ENCODE results near the gene SCART1.
"Not testable (repeated sequence)": the region's sequence is repeated elsewhere in the genome, so short reads cannot be mapped to it uniquely, and the experiment has no call there.

Gene SCART1

DNA sequence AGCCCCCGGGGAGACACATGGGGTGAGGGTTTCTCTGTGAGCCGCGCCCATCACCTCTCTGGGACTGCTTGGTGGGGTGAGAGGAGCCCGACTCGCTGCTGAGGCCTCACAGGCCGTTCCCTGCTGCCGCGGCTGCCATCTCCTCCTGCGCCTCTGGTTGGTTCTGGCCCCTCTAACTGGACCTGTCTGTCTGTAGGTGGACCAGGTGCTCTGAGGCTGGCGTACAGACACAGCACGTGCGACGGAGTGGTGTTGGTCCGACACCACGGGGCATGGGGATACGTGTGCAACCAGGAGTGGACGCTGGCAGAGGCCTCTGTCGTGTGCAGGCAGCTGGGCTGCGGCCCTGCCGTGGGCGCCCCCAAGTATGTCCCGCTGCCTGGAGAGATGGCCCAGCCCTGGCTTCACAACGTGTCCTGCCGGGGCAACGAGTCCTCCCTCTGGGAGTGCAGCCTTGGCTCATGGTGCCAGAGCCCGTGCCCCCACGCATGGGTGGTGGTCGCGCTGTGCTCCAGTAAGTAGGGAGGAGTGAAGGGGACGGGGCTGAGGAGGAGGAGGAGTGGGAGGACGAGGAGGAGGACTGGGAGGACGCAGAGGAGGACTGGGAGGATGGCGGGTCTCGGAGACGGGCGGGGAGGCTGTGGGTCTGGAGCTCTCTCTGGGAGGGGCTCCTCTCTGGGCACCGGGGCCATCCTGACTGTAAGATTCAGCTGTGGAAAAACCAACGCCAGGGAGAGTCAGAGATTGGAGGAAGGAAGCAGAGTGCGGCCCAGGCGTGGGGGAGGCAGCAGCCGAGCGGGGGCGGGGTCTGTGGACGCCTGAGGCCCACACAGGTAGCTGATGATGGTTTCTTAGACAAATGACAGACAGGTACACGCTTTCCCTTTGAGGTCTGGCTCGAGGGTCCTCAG is 2.6 kb downstream of the SCART1 start:
- DNase-seq (ENCODE audit: low read depth), result no peak

GRCh38 chr10:133457100-133457841 is 3.5 kb downstream of the SCART1 start:
- DNase-seq (ENCODE audit: low read depth), result no peak

DNA sequence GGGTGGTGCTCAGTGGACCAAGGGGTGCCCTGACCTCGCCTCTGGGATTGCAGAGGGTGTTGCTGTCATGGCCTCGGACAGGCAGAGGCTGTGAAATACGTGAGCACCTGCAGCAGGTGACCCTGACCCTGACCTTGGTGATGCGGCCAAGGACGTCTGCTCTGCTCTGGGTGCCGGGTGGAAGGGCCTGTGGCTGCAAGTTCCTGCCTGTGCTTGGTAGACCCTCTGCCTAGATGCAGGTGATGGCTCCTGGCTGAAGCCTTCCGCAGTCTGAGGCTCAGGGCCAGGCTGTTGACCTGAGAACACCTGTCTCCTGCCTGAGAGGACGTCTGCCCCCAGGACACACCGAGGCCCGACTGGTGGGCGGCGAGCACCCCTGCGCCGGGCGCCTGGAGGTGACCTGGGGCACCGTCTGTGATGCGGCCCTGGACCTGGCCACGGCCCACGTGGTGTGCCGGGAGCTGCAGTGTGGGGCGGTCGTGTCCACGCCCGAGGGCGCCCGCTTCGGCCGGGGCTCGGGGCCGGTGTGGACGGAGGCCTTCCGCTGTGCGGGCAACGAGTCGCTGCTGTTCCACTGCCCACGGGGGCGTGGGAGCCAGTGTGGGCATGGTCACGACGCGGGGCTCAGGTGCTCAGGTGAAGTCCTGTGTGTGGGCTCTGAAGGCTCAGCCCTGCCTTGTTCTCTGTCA is 4.4 kb downstream of the SCART1 start:
- no peak for DNase-seq (ENCODE audit: low read depth)

- no peak for DNase-seq (ENCODE audit: low read depth)
Measured at GRCh38 chr10:133458710-133459453, 5.1 kb downstream of the SCART1 start.

DNA sequence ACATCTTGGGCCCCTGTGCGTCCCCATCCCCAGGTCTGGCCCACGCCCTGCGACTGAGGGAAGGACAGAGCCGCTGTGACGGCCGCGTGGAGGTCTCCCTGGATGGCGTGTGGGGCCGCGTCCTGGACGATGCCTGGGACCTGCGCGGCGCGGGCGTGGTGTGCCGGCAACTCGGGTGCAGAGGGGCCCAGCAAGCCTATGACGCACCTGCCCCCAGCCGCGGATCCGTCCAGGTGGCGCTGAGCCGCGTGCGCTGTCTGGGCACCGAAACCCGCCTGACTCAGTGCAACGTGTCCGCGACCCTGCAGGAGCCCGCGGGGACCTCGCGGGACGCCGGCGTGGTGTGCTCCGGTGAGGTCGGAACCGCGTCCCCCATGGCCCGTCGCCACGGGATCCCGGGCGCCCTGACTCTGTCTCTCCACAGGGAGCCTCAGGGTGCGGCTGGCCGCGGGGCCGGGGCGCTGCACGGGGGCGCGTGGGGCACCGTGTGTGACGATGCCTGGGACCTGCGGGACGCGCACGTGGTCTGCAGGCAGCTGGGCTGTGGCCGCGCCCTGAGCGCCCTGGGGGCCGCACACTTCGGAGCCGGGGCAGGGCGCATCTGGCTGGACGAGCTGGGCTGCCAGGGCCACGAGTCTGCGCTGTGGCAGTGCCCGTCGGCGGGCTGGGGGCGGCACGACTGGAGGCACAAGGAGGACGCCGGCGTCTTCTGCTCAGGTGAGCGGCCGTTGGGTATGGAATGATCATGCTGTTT is 5.9 kb downstream of the SCART1 start:
- no peak for DNase-seq (ENCODE audit: low read depth)

DNA sequence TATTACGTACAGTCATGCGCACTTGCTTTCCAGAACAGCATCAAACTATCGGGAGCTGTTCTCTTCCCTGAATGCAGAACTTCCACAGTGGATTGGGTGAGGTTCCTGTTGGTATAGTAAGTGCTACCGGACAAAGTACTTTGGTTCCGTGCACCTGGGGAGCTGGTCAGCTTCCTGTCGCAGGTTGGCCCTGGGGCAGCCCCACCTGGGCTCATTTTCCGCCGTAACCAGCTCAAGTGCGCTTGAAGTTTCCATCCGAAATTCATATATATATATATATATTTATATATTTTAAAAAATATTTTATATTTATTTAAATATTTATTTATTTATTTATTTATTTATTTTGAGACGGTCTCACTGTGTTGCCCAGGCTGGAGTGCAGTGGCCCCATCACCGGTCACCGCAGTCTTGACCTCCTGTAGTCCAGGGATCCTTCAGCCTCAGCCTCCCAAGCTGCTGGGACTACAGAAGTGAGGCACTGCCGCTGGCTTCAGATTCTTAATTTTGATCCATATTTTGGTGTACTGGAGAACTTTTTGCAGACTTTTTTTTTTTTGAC is 6.5 kb downstream of the SCART1 start:
- DNase-seq (ENCODE audit: low read depth), result no peak

GRCh38 chr10:133461027-133461426 is 7.3 kb downstream of the SCART1 start:
- no peak for DNase-seq (ENCODE audit: low read depth)

- no peak for DNase-seq (ENCODE audit: low read depth)
Measured at GRCh38 chr10:133461841-133462240, 8.1 kb downstream of the SCART1 start.

DNA sequence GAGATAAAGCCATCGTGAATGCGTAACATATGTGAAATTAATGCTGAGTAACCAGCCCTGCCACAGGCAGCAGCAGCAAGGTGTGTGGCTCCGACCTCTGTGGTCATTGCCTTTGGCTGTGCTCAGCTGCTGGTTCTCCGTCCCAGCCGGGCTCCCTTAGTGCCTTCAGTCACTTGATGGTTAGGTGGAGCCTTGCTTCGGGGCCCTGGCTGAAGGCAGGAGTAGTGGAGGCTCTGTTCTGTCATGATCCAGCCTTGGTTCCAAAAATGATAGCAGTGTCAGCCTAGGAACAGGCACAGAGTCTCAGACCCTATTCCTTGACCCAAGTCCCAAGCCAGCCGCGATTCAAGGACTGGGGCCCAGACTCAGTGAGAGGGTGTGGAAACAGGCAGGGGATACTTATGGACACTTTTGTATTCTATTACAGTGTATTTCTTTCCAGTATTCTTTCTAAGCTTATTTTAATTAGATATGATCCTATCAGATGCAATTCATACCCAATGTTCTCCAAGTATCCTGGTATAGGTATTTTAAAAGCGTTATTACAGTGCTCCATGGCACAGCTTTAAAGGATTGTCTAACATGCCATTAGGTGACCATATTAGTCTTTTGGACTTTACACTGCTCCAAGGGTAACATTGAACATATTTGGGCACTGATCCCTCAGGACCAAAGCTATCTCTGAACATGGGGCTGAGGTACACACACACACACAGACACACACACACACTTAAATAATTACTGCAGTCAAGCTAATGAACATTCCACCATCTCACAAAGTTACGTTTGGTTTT is 9.0 kb downstream of the SCART1 start:
- no peak for DNase-seq (ENCODE audit: low read depth)

DNA sequence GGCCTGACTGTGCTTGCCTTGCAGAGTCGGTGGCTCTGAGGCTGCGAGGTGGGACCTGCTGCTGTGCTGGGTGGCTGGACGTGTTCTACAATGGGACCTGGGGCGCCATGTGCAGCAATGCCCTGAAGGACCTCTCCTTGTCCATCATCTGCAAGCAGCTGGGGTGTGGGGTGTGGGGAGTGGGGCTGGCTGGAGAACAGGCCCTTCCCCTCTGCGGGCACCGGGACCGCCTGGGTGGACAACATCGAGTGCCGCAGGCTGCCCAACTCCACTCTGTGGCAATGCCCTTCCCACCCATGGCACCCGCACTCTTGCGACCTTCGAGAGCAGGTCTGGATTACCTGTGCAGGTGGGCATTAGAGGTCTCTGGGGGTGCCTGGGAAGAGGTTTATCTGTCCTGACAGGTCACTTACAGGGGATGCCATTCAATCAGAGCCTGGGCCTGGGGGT is 10.9 kb downstream of the SCART1 start:
- no peak for DNase-seq (ENCODE audit: low read depth)

- DNase-seq (ENCODE audit: low read depth), result no peak
Measured at GRCh38 chr10:133465191-133465949, 11.6 kb downstream of the SCART1 start.

- no peak for DNase-seq (ENCODE audit: low read depth)
Measured at GRCh38 chr10:133465950-133466474, 12.3 kb downstream of the SCART1 start.

- DNase-seq (ENCODE audit: low read depth), result no peak
Measured at GRCh38 chr10:133466683-133467275, 13.0 kb downstream of the SCART1 start.

DNA sequence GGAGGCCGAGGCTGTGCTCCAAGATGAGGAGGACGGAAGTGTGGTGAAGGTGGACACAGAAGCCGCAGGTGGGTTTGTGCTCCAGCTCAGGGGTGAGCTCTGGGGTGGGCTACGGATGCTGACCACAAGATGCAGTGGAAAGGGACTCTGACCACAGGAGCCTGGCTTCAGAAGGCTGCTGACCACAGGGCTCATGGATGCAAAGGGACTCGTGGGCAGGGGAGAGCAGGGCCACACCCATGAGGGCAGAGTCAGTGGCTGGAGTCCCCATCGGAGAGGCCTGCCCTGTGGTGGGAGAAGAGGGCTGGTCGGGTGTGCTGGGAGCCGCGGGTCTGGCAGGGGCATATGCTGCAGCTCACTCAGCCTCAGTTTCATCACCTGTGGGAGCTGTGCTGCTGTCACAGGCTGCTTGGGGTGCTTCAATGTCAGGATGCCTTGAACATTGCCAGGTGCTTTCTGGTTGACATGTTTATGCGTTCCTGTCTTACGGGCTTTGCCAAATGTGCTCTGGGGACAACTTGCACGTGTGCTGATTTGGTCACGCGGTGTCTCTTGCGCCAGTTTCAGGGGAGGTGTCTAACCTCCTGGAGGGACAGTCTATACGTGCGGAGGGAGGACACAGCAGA is 13.7 kb downstream of the SCART1 start:
- no peak for DNase-seq (ENCODE audit: low read depth)

GRCh38 chr10:133469205-133469604 is 15.5 kb downstream of the SCART1 start:
- DNase-seq (ENCODE audit: low read depth), result not testable (repeated sequence)

DNA sequence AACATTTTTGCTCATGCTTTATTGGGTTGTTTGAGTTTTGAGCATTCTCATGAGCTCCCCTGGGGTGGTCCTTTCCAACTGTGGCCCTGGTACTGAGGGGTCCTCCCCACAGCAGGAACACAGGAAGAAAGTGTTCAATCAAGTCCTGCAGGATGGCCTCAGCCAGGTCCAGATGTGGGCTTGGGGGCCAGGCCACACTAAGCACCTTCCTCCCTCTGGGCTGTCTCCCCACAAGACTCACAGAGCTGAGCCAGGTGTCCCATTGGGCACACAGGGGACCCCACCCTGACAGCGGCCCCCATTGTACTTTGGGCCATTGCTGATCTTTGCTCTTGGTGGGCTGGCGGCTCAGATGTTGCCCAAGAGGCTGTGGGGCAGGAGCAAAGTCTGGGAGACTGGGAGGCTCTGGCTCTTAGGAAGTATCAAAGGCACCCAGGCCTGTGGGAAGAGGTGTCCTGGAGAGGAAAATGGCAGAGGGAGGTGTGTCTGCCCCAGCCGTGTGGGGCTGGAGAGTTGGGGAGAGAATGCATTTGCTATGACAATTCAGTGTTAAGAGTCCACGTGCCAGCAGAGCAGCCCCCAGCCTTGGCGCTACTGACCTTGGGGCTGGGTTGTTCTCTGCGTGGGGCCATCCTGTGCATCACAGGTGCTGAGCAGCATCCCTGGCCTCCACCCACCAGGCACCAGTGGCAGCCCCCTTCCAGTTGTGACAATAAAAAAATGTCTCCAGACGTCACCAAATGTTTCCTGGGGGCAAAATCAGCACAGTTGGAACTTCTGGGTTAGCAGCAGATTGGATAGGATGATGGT is 17.8 kb downstream of the SCART1 start:
- no peak for DNase-seq (ENCODE audit: low read depth)

GRCh38 chr10:133473270-133473669 is 19.5 kb downstream of the SCART1 start:
- DNase-seq (ENCODE audit: low read depth), result no peak
